ENCODE data around the gene ATP13A2.

The ATP13A2 gene

DNA sequence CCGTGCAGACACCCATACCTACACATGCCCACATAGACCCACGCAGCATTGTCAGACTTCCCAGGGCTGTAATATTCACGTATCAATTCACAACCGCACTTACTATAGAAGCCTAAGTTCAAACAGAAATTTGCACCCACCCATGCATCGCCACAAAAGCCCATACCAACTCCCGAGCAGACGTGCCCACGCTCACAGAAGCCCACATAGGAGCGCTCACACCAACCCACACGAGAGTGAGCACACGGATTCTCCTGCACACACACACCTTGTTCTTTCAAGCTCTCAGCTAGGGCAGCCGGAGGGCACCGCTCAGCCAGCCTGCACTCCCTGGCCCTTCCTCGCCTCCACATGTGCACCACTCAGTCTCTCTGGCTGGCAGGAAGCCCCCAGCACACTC lies 35.9 kb downstream of the ATP13A2 start:
- H3K27ac ChIP-seq (ENCODE audit: low read depth, low read length) = no peak overlapping the region
- no peaks in the 10 kb centered on the region for H3K9me3 ChIP-seq (ENCODE audit: low read length)
- no peaks in the 10 kb centered on the region for H3K36me3 ChIP-seq (ENCODE audit: insufficient read depth, low read length)
- peaks cover 0 to 10% of the 10 kb centered on the region in 2 donors for H3K27me3 ChIP-seq (ENCODE audit: control insufficient read depth in 1 of 2, insufficient read depth in 2 of 2, low read length in 2 of 2)
- H3K4me3 ChIP-seq (ENCODE audit: low read depth in 1 of 2, low read length in 2 of 2) = no peak overlapping the region
- H3K4me1 ChIP-seq (ENCODE audit: insufficient read depth, low read length) = peaks cover 20% of the 10 kb centered on the region
- H3K9ac ChIP-seq (ENCODE audit: low read length) = no peak overlapping the region

DNA sequence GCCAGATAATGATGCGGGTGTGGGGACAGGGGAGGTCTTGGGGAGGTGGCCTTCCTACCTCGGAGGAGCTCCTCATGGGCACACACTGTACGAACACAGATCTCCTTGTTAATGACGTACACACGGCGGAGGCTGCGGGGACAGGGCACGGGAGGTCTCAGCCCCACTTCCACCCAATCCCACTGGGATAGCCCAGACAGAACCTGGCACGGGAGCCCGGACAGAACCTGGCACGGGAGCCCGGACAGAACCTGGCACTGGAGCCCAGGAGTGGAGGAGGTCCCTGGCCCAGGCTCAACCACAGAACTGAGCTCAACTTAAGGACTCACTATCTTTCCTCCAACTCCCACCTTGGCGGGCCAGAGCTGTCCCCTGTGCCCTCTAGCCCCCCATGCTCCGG lies 36.5 kb downstream of the ATP13A2 start:
- Histone ChIP-seq H3K27me3 (ENCODE audit: control insufficient read depth in 1 of 2, insufficient read depth in 2 of 2, low read length in 2 of 2) (peaks cover 0 to 6% of the 10 kb centered on the region in 2 donors), H3K9ac (ENCODE audit: low read length) (no peak overlapping the region), H3K4me1 (ENCODE audit: insufficient read depth, low read length) (peaks cover 20% of the 10 kb centered on the region), H3K36me3 (ENCODE audit: insufficient read depth, low read length) (no peaks in the 10 kb centered on the region), H3K4me3 (ENCODE audit: low read depth in 1 of 2, low read length in 2 of 2) (no peak overlapping the region), H3K27ac (ENCODE audit: low read depth, low read length) (no peak overlapping the region), H3K9me3 (ENCODE audit: low read length) (no peaks in the 10 kb centered on the region)

GRCh38 chr1:16973215-16973614 lies 38.5 kb downstream of the ATP13A2 start:
- H3K4me1 ChIP-seq (ENCODE audit: insufficient read depth, low read length) = peaks cover 15% of the 10 kb centered on the region
- no peak overlapping the region for H3K27ac ChIP-seq (ENCODE audit: low read depth, low read length)
- H3K27me3 ChIP-seq (ENCODE audit: control insufficient read depth in 1 of 2, insufficient read depth in 2 of 2, low read length in 2 of 2) = no peaks in the 10 kb centered on the region
- no peaks in the 10 kb centered on the region for H3K9me3 ChIP-seq (ENCODE audit: low read length)
- H3K36me3 ChIP-seq (ENCODE audit: insufficient read depth, low read length) = peaks cover 7% of the 10 kb centered on the region
- no peak overlapping the region for H3K4me3 ChIP-seq (ENCODE audit: low read depth in 1 of 2, low read length in 2 of 2)
- no peak overlapping the region for H3K9ac ChIP-seq (ENCODE audit: low read length)

DNA sequence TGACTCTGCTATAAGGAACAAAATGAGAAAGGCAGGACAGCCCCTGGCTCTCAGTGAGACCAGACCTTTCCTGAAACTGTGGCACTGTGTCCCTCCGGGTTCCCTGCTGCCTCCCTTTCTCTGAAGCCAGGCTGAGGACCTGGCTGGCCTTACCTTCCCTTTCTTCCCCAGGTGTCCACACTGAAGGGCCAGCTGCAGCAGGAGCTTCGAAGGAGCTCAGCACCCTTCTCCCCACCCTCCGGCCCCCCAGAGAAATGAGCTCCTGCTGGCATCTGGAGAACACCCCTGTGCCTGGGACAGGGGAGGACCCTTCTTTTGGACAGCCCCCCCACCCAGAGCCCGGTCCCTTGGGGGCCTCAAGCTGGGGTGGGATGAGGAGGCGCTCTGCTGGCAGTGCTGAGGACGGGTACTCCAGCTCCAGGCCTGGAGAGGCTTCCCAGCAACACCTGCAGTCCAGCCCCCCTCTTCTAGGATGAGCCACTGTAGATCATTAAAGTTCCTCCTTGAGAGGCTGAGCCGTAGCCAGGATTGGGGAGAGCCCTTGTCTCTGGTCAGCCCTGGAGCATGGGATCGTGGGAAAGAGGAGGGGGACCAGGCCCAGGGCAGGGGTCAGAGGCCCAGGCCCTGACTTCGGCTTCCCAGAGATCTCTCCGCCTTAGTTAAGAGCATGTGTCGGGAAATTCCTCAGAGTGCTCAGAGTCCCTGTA lies 39.4 kb downstream of the ATP13A2 start:
- peaks cover 14% of the 10 kb centered on the region for H3K36me3 ChIP-seq (ENCODE audit: insufficient read depth, low read length)
- no peak overlapping the region for H3K27ac ChIP-seq (ENCODE audit: low read depth, low read length)
- H3K9ac ChIP-seq (ENCODE audit: low read length) = no peak overlapping the region
- no peaks in the 10 kb centered on the region for H3K9me3 ChIP-seq (ENCODE audit: low read length)
- no peak overlapping the region for H3K4me3 ChIP-seq (ENCODE audit: low read depth in 1 of 2, low read length in 2 of 2)
- peaks cover 18% of the 10 kb centered on the region for H3K4me1 ChIP-seq (ENCODE audit: insufficient read depth, low read length)
- no peaks in the 10 kb centered on the region for H3K27me3 ChIP-seq (ENCODE audit: control insufficient read depth in 1 of 2, insufficient read depth in 2 of 2, low read length in 2 of 2)

DNA sequence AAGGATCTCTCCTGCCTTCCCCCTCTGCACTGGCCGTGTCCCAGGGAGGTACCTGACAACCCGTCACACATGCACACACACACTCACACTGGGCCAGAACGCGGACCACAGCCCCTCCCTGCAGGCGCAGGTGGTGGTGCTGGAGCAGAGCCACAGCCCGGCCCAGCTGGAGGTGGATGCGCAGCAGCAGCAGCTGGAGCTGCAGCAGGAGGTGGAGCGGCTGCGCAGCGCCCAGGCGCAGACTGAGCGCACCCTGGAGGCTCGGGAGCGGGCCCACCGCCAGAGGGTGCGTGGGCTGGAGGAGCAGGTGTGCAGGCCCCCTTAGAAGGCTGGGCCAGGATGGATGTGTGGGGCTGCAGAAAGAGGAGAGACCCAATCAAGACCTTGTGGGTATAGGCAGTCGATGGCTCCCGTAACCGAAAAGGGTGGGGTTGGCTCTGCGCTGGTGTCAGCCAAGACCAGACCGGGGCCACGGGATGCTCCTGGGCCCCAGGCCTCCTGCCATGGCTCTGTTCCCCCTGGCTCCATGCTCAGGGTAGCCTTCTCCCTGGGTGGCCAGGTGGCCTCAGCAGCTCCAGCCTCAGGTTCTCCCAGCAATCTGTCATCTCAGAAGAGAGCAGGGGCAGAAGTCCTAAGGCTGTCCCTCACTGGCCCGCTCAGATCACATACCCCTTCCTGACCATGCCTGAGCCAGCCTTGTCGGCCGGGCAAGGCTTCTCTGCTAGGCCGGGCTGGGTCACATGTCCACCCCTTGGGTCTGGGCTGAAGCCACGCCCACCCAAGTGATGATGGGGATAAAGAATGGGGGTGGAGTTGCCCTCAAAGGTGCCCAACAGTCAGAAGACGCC lies 40.2 kb downstream of the ATP13A2 start:
- Histone ChIP-seq H3K4me1 (ENCODE audit: insufficient read depth, low read length) (peaks cover 25% of the 10 kb centered on the region), H3K4me3 (ENCODE audit: low read depth in 1 of 2, low read length in 2 of 2) (no peak overlapping the region), H3K27me3 (ENCODE audit: control insufficient read depth in 1 of 2, insufficient read depth in 2 of 2, low read length in 2 of 2) (no peaks in the 10 kb centered on the region), H3K36me3 (ENCODE audit: insufficient read depth, low read length) (peaks cover 17% of the 10 kb centered on the region), H3K27ac (ENCODE audit: low read depth, low read length) (no peak overlapping the region), H3K9me3 (ENCODE audit: low read length) (no peaks in the 10 kb centered on the region), H3K9ac (ENCODE audit: low read length) (no peak overlapping the region)

DNA sequence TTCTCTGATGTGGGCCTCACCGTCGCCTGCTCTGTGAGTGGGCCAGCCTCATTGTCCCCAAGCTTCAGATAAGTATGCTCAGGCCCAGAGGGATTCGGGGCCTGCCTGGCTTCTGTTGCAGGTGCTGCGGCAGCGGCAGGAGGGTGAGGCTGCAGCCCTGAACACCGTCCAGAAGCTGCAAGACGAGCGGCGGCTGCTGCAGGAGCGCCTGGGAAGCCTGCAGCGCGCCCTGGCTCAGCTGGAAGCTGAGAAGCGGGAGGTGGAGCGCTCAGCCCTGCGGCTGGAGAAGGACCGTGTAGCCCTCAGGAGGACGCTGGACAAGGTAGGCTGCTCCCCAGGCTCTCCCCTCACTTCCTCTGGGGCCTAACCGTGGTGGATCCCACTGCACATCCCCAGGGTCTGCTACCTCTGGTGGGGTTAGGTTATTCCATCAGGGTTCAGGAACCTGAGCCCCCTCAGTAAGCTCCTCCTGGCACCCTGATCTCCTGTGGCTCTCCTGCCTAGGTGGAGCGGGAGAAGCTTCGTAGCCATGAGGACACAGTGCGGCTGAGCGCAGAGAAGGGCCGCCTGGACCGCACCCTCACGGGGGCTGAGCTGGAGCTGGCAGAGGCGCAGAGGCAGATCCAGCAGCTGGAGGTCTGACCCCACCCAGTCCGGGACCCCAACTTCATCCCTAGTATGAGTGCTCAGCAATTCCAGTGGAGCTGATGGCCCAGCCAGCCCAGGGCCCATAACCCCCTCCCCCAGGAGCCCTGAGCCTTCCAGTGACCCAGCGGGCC lies 41.4 kb downstream of the ATP13A2 start:
- H3K9me3 ChIP-seq (ENCODE audit: low read length) = no peaks in the 10 kb centered on the region
- H3K4me1 ChIP-seq (ENCODE audit: insufficient read depth, low read length) = peaks cover 23% of the 10 kb centered on the region
- peaks cover 29% of the 10 kb centered on the region for H3K36me3 ChIP-seq (ENCODE audit: insufficient read depth, low read length)
- no peak overlapping the region for H3K27ac ChIP-seq (ENCODE audit: low read depth, low read length)
- H3K27me3 ChIP-seq (ENCODE audit: control insufficient read depth in 1 of 2, insufficient read depth in 2 of 2, low read length in 2 of 2) = no peaks in the 10 kb centered on the region
- H3K9ac ChIP-seq (ENCODE audit: low read length) = no peak overlapping the region
- H3K4me3 ChIP-seq (ENCODE audit: low read depth in 1 of 2, low read length in 2 of 2) = no peak overlapping the region

DNA sequence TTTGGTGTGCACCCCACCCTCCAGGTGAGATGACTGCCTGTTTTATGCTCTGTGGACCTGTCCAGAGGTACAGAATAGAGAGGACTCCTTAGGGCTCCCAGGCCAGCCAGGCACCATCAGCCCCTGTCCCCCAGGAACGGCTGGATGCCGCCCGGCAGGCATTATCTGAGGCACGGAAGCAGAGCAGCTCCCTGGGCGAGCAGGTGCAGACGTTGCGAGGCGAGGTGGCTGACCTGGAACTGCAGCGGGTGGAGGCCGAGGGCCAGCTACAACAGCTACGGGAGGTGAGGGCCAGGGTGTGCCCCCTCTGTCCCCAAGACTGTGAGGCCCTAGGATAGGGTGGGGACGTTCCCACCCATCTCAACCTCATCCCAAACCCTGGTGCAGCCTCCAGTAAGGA lies 42.1 kb downstream of the ATP13A2 start:
- no peak overlapping the region for H3K4me3 ChIP-seq (ENCODE audit: low read depth in 1 of 2, low read length in 2 of 2)
- no peak overlapping the region for H3K27ac ChIP-seq (ENCODE audit: low read depth, low read length)
- H3K27me3 ChIP-seq (ENCODE audit: control insufficient read depth in 1 of 2, insufficient read depth in 2 of 2, low read length in 2 of 2) = no peaks in the 10 kb centered on the region
- peaks cover 23% of the 10 kb centered on the region for H3K4me1 ChIP-seq (ENCODE audit: insufficient read depth, low read length)
- H3K9ac ChIP-seq (ENCODE audit: low read length) = no peak overlapping the region
- H3K36me3 ChIP-seq (ENCODE audit: insufficient read depth, low read length) = peaks cover 33% of the 10 kb centered on the region
- no peaks in the 10 kb centered on the region for H3K9me3 ChIP-seq (ENCODE audit: low read length)

DNA sequence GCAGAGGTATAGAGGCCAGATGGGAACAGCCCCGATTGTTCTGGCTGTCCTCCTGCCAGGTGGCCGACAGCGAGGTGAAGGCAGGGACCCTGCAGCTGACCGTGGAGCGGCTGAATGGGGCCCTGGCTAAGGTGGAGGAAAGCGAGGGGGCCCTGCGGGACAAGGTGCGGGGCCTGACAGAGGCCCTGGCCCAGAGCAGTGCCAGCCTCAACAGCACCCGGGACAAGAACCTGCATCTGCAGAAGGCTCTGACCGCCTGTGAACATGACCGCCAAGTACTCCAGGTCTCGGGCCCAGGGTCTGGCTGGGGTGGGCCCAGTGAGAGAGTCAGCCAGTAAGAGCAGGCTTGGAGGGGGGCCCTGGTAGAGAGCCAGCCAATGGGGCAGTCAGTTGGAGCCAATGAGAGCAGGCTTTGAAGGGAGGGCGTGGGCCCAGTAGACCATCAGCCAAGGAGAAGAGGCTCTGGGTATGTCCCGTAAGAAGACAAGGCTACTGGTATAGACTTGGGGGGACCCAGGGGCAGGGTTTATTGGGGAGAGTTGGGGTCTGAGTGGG lies 42.6 kb downstream of the ATP13A2 start:
- Histone ChIP-seq H3K27me3 (ENCODE audit: control insufficient read depth in 1 of 2, insufficient read depth in 2 of 2, low read length in 2 of 2) (no peaks in the 10 kb centered on the region), H3K9me3 (ENCODE audit: low read length) (no peaks in the 10 kb centered on the region), H3K27ac (ENCODE audit: low read depth, low read length) (no peak overlapping the region), H3K36me3 (ENCODE audit: insufficient read depth, low read length) (peaks cover 33% of the 10 kb centered on the region), H3K4me1 (ENCODE audit: insufficient read depth, low read length) (peaks cover 23% of the 10 kb centered on the region), H3K4me3 (ENCODE audit: low read depth in 1 of 2, low read length in 2 of 2) (no peak overlapping the region), H3K9ac (ENCODE audit: low read length) (no peak overlapping the region)

- Histone ChIP-seq H3K27me3 (ENCODE audit: control insufficient read depth in 1 of 2, insufficient read depth in 2 of 2, low read length in 2 of 2) (no peaks in the 10 kb centered on the region), H3K27ac (ENCODE audit: low read depth, low read length) (no peak overlapping the region), H3K4me1 (ENCODE audit: insufficient read depth, low read length) (peaks cover 23% of the 10 kb centered on the region), H3K9me3 (ENCODE audit: low read length) (no peaks in the 10 kb centered on the region), H3K9ac (ENCODE audit: low read length) (no peak overlapping the region), H3K36me3 (ENCODE audit: insufficient read depth, low read length) (peaks cover 33% of the 10 kb centered on the region), H3K4me3 (ENCODE audit: low read depth in 1 of 2, low read length in 2 of 2) (no peak overlapping the region)
These were observed 43.4 kb downstream of the ATP13A2 start for GRCh38 chr1:16968372-16968771.

- Histone ChIP-seq H3K36me3 (ENCODE audit: insufficient read depth, low read length) (peaks cover 33% of the 10 kb centered on the region), H3K9ac (ENCODE audit: low read length) (no peak overlapping the region), H3K27ac (ENCODE audit: low read depth, low read length) (no peak overlapping the region), H3K4me1 (ENCODE audit: insufficient read depth, low read length) (peaks cover 23% of the 10 kb centered on the region), H3K9me3 (ENCODE audit: low read length) (no peaks in the 10 kb centered on the region), H3K27me3 (ENCODE audit: control insufficient read depth in 1 of 2, insufficient read depth in 2 of 2, low read length in 2 of 2) (no peaks in the 10 kb centered on the region), H3K4me3 (ENCODE audit: low read depth in 1 of 2, low read length in 2 of 2) (no peak overlapping the region)
These were observed 43.8 kb downstream of the ATP13A2 start for GRCh38 chr1:16967962-16968361.

GRCh38 chr1:16967095-16967575 lies 44.6 kb downstream of the ATP13A2 start:
- Histone ChIP-seq H3K36me3 (ENCODE audit: insufficient read depth, low read length) (peaks cover 33% of the 10 kb centered on the region), H3K27me3 (ENCODE audit: control insufficient read depth in 1 of 2, insufficient read depth in 2 of 2, low read length in 2 of 2) (no peaks in the 10 kb centered on the region), H3K27ac (ENCODE audit: low read depth, low read length) (no peak overlapping the region)

More at GRCh38 chr1:16967095-16967575, 44.6 kb downstream of the ATP13A2 start:
- Histone ChIP-seq H3K9me3 (ENCODE audit: low read length) (no peaks in the 10 kb centered on the region), H3K4me3 (ENCODE audit: low read depth in 1 of 2, low read length in 2 of 2) (no peak overlapping the region), H3K9ac (ENCODE audit: low read length) (no peak overlapping the region), H3K4me1 (ENCODE audit: insufficient read depth, low read length) (peaks cover 18% of the 10 kb centered on the region)
